ENCODE data around the gene CNST.
"Not testable (repeated sequence)": the region's sequence is repeated elsewhere in the genome, so short reads cannot be mapped to it uniquely, and the experiment has no call there.

CNST gene

DNA sequence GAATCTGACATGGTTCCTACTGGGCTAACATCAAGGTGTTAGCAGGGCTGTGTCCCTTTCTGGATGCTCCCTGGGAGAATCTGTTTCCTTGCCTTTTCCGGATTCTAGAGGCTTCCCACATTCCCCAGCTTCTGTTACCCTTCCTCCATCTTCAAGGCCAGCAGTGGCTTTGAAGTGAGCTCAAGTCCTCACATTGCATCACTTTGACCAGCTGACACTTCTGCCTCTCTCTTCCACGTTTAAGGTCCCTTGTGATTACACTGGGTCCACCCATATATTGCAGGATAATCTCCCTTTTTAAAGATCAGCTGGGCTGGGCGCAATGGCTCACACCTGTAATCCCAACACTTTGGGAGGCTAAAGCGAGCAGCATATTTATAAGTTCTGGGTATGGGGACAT is 33.1 kb downstream of the CNST start:
- H3K4me3 ChIP-seq (ENCODE audit: control insufficient read depth, low read depth, low read length): no peak overlapping the region
- TF ChIP-seq, protein P1, sequence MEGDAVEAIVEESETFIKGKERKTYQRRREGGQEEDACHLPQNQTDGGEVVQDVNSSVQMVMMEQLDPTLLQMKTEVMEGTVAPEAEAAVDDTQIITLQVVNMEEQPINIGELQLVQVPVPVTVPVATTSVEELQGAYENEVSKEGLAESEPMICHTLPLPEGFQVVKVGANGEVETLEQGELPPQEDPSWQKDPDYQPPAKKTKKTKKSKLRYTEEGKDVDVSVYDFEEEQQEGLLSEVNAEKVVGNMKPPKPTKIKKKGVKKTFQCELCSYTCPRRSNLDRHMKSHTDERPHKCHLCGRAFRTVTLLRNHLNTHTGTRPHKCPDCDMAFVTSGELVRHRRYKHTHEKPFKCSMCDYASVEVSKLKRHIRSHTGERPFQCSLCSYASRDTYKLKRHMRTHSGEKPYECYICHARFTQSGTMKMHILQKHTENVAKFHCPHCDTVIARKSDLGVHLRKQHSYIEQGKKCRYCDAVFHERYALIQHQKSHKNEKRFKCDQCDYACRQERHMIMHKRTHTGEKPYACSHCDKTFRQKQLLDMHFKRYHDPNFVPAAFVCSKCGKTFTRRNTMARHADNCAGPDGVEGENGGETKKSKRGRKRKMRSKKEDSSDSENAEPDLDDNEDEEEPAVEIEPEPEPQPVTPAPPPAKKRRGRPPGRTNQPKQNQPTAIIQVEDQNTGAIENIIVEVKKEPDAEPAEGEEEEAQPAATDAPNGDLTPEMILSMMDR (conservative IDR thresholded peaks at IDR 0.05; ENCODE audit: control insufficient read depth, insufficient read depth, low read depth, low read length): no peak
- no peak for DNase-seq (ENCODE audit: low read depth)

DNA sequence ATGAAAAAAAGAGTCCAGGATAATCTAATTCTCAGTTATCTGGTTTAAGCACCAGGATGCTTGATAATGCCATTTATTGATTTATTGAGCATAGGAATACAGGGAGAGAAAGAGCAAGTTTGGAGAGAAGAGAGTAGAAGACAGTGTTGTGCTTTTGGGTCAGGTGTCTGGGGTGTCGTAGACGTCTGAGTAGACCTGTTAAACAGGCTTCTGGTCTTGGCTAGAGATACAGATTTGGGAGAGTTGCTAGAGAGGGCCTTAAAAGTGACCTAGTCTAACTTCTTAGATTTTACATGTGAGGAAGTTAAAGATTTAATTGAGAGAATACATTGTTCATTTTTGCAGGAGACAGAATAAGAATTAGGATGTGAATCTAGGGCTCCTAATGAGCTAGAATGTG is 34.3 kb downstream of the CNST start:
- DNase-seq (ENCODE audit: low read depth): no peak
- TF ChIP-seq, protein P1 (conservative IDR thresholded peaks at IDR 0.05; ENCODE audit: control insufficient read depth, insufficient read depth, low read depth, low read length): no peak

DNA sequence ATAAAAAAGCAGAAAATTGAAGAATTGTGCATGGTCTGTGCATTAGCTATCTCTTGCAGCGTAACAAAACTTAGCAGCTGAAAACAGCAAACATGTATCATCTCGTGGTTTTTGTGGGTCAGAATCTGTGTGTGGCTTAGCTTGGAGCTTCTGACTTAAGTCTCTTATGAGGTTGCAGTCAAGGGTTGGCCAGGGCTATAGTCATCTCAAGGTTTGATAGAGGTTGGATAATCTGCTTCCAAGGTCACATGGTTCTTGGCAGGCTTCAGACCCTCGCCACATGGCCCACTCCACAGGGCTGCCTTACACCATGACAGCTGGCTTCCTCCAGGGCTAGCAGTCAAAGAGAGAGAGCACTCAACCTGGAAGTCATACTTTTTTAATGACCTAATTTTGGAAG is 35.9 kb downstream of the CNST start:
- H3K4me3 ChIP-seq (ENCODE audit: control insufficient read depth, low read depth, low read length): no peak overlapping the region
- peak; percentile 64 for DNase-seq (ENCODE audit: low read depth)

More for the DNA sequence above, 34.3 kb downstream of the CNST start:
- no peak overlapping the region for H3K4me3 ChIP-seq (ENCODE audit: control insufficient read depth, low read depth, low read length)

DNA sequence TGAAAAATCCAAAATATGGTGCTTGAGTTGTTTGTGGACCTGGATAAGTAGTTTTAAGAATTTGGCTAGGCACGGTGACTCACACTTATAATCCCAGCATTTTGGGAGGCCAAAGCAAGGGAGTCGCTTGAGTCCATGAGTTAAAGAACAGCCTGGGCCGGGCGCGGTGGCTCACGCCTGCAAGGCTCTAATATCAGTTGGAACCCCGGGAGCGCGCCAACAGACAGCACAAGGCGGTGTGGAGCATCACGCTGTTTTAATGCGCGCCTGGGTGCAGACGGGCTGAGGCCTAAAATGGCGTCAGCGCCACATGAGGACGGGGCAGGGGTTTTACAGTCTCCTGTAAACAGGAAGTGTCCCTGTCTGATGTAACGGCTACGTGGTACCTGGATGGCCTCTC is 39.0 kb downstream of the CNST start:
- not testable (repeated sequence) for H3K4me3 ChIP-seq (ENCODE audit: control insufficient read depth, low read depth, low read length); DNase-seq (ENCODE audit: low read depth)

More for the DNA sequence above, 35.9 kb downstream of the CNST start:
- TF ChIP-seq, protein P1 (conservative IDR thresholded peaks at IDR 0.05; ENCODE audit: control insufficient read depth, insufficient read depth, low read depth, low read length): no peak

DNA sequence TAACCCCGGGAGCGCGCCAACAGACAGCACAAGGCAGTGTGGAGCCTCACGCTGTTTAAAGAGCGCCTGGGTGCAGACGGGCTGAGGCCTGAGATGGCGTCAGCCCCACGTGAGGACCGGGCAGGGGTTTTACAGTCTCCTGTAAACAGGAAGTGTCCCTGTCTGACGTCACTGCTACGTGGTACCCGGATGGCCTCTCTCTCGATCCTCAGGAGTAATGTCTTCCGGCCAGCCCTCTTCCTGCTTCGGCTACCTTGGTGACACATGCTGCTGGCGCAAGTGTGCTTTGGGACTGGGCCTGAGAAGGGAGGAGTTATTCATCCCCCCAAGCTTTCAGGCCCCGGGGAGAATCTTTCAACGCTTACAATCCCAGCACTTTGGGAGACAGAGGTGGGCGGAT is 41.2 kb downstream of the CNST start:
- no peak overlapping the region for H3K4me3 ChIP-seq (ENCODE audit: control insufficient read depth, low read depth, low read length)
- DNase-seq (ENCODE audit: low read depth): no peak

DNA sequence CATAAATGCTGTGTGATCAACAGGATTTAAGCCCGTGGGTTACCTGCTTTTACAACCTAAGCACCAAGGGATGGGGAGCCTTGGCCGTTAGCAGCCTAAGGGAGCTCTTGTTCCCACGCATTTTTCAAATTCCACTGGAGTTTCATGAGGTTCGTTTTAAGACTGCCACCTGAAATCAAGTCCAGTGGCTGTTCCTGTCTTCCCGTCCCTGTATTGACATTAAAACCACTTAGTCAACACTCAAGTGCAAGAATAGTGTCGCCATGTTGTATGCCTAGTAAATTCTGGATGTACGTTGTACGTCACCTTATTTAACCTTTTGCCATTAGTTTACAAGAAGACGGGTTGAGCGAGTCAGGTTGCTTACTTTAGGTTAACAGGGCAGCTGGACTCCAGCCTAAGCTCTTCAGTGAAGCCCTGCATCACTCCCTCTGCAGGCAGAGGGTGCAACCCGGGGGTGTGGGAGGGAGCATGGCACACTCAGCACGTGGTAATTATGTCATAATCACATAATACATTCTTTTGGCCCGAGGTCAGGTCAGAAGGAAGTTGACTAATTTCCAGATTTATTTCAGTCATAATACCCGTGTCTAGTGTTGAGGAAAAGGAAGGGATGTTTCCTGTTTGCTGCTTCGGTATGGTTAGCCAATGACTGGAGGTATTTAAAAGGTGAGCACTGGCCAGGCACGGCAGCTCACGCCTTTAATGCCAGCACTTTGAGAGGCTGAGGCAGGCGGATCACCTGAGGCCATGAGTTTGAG is 42.5 kb downstream of the CNST start:
- no peak overlapping the region for H3K4me3 ChIP-seq (ENCODE audit: control insufficient read depth, low read depth, low read length)
- DNase-seq (ENCODE audit: low read depth): peak; percentile 95
- TF ChIP-seq, protein P1 (conservative IDR thresholded peaks at IDR 0.05; ENCODE audit: control insufficient read depth, insufficient read depth, low read depth, low read length): peak; percentile 32

More for the DNA sequence above, 41.2 kb downstream of the CNST start:
- TF ChIP-seq, protein P1 (conservative IDR thresholded peaks at IDR 0.05; ENCODE audit: control insufficient read depth, insufficient read depth, low read depth, low read length): no peak

DNA sequence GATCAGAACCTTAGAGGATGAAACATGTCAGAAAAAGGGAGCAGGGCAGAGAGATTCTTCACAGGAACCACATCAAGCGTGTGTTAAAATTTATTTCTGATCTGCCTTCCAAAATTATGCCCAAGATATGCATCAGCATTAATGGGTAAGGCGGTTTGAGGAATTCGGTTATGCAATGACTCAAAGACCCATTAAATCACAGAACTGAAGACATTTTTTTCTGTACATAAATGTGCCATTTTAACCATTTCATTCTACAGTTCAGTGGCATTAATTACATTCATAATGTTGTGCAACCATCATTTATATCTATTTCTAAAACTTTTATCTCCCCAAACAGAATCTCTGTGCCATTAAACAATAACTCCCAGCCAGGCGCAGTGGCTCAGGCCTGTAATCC is 43.4 kb downstream of the CNST start:
- H3K4me3 ChIP-seq (ENCODE audit: control insufficient read depth, low read depth, low read length): no peak overlapping the region
- TF ChIP-seq, protein P1 (conservative IDR thresholded peaks at IDR 0.05; ENCODE audit: control insufficient read depth, insufficient read depth, low read depth, low read length): no peak
- no peak for DNase-seq (ENCODE audit: low read depth)
